Muscle layer of duodenum (tissue), 2 donors: ENCODE data around the gene TSPAN12.
A peak's percentile ranks its signal among the peaks of the same experiment; 100 is the strongest.

Experiments
- H3K27ac ChIP-seq: one replicate; pipeline ENCODE4 v1.7.0; 2013; ENCODE audit warnings: mild to moderate bottlenecking, low read length
- H3K27me3 ChIP-seq: one replicate; pipeline ENCODE4 v1.7.0; 2013; ENCODE audit warnings: low read depth, mild to moderate bottlenecking, control low read depth, low read length
- H3K36me3 ChIP-seq, 2 donors: one replicate each; pipeline ENCODE4 v1.7.0; 2013; ENCODE audit warnings: low read length in 2 of 2, control low read depth in 1 of 2, mild to moderate bottlenecking in 1 of 2; ENCODE audit not compliant: insufficient read depth in 2 of 2, control insufficient read depth in 1 of 2
- H3K4me1 ChIP-seq, 2 donors: one replicate each; pipeline ENCODE4 v1.7.0; 2013; ENCODE audit warnings: low read length in 2 of 2, mild to moderate bottlenecking in 2 of 2, control low read depth in 1 of 2, moderate library complexity in 1 of 2; ENCODE audit not compliant: insufficient read depth in 2 of 2, control insufficient read depth in 1 of 2
- H3K4me3 ChIP-seq, 2 donors: one replicate each; pipeline ENCODE4 v1.7.0; 2013; ENCODE audit warnings: low read length in 2 of 2, low read depth in 1 of 2, mild to moderate bottlenecking in 1 of 2
- H3K9me3 ChIP-seq, 2 donors: one replicate each; pipeline ENCODE4 v1.7.0; 2013; ENCODE audit warnings: low read length in 2 of 2, control low read depth in 1 of 2, mild to moderate bottlenecking in 1 of 2; ENCODE audit not compliant: control insufficient read depth in 1 of 2
- donor health status: healthy.

Gene TSPAN12

DNA sequence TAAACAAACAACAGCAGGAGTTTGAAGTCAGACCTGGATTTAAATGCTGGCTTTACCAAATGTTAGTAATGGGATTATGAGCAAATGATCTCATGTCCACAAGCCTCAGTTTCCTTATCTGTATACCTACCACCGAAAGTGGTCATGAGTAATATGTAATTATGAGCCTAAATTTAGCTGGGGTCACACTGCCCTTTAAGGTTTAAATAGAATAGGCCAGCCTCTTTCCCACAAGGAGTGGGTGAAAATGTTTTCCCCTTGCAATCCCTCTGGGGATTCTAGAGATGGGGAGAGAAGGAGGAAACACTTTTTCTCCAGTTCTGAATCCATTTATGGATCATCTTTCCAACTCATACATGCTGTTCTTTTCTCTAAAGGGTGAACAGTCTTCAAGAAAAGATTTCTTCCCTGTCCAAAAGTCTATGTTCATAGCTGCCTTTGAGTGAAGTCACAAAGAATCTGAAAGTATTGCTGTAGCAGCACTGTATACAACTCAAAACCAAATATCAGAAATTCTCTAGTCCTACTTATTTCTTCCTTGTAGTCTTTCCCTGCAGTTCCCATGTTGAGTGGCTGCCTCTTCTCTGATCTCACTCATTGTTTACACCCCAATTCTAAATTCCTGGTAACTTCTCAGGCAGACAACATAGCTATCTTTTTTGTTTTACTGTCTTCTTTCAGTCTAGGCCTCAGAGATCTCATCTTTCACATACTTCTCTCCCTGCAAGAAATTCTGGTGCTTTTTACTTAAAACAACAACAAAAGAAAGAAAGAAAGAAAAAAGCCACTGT lies 7.4 kb upstream of the TSPAN12 start:
- Histone ChIP-seq H3K27ac (no peak overlapping the region), H3K27me3 (no peaks in the 10 kb centered on the region), H3K4me3 (no peak overlapping the region), H3K9me3 (no peaks in the 10 kb centered on the region), H3K36me3 (no peaks in the 10 kb centered on the region), H3K4me1 (peaks cover 0 to 7% of the 10 kb centered on the region in 2 donors)

DNA sequence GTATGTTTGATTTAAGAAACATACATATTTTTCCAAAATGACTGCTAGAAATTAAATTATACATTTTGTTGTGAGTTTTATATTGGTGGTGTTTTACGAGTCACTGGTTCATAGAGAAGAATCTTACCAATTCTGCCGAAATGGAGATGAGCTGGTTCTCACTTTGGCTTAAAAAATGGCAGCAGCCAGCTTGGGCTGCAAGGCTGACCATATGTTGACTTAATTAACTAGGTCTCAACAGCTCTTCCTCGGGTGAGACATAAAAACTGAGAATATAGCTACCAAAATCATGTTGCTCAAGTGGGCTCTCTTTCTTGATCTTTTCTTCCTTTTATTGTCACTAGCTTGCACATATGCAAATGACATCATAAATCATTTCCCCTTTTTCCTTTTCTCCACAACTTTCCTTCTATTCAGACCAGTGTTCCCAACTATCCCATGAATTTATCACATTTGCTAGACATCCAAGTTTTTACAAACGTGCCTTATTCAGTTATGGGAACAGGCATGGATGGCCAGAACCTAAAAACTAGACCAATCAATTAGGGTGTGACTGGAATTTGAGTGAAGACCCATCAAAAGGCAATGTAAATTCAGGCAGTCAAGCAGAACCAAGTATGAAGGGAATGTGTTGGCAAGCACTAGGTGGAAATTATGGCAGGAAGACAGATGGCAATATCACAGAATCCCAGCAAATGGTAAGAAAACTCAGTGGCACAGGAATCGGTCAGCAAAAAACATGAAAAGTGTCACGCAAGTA lies 6.4 kb upstream of the TSPAN12 start:
- peaks cover 0 to 7% of the 10 kb centered on the region in 2 donors for H3K4me1 ChIP-seq
- H3K27ac ChIP-seq: no peak overlapping the region
- H3K4me3 ChIP-seq: no peak overlapping the region
- no peaks in the 10 kb centered on the region for H3K27me3 ChIP-seq
- no peaks in the 10 kb centered on the region for H3K36me3 ChIP-seq
- no peaks in the 10 kb centered on the region for H3K9me3 ChIP-seq

DNA sequence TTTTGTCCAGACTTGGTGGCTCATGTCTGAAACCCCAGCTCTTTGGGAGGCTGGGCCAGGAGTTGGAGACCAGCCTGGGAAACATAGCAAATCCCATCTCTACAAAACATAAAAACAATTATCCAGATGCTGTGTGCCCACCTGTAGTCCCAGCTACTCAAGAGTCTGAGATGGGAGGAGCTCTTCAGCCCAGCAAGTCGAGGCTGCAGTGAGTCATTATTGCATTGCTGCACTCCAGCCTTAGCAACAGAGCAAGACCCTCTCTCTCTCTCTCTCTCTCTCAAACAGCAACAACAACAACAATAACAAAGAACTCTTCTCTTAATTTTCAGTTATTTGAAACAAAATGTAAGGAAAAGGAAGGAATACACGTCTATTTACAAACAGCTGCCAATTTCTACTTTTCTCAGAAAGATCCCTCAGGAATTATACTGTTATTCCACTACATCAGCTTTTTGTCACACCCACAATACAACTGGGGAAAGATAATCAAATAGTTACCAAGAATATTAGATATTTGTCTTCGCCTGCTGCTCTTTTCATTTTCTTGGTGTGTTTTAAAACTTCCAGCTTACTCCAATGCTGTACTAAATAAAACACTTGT lies 5.1 kb upstream of the TSPAN12 start:
- Histone ChIP-seq H3K4me1 (peaks cover 4 to 7% of the 10 kb centered on the region in 2 donors), H3K27me3 (no peaks in the 10 kb centered on the region), H3K27ac (no peak overlapping the region), H3K9me3 (no peaks in the 10 kb centered on the region), H3K4me3 (no peak overlapping the region), H3K36me3 (no peaks in the 10 kb centered on the region)

DNA sequence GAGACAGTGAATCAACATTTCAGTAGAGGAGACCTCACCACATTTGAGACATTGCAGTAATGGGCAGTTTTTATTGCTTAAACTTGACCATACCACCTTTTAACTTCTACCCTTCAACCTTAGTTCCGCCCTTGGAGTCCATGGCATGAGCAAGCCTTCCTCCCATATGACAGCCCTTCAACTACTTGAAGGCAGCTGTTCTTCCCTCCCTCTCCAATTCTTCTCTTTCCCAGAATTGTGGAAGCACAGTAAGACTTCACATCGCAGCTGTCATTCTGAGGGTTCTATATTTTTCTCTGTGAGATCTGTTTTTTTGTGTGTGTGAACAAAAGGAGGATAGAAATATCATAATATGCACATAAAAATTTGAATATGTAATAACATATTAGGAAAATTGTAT lies 2.2 kb upstream of the TSPAN12 start:
- no peaks in the 10 kb centered on the region for H3K9me3 ChIP-seq
- no peaks in the 10 kb centered on the region for H3K27me3 ChIP-seq
- peaks cover 4 to 13% of the 10 kb centered on the region in 2 donors for H3K4me1 ChIP-seq
- H3K4me3 ChIP-seq: no peak overlapping the region
- no peak overlapping the region for H3K27ac ChIP-seq
- no peaks in the 10 kb centered on the region for H3K36me3 ChIP-seq

DNA sequence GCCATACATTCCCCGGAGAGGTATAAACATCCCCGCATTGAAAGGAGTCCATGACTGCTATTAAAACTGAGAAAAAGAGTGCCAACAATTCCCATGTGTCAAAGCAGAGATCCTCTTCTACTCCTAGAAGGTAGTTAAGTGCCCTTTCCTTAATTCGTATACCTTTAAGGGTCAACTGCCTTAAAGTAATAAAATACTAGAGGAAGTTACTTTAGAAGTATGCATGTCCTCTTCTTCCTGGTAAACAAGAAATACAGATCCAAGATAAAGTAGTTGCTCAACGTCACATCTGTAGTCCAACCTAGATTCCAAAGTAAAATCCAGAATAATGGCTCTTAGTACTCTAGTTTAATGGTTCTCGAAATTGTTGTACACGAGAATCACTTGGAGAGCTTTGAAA lies 1.5 kb upstream of the TSPAN12 start:
- H3K27ac ChIP-seq: no peak overlapping the region
- no peak overlapping the region for H3K4me3 ChIP-seq
- peaks cover 4 to 10% of the 10 kb centered on the region in 2 donors for H3K4me1 ChIP-seq
- H3K27me3 ChIP-seq: no peaks in the 10 kb centered on the region
- no peaks in the 10 kb centered on the region for H3K36me3 ChIP-seq
- H3K9me3 ChIP-seq: no peaks in the 10 kb centered on the region

DNA sequence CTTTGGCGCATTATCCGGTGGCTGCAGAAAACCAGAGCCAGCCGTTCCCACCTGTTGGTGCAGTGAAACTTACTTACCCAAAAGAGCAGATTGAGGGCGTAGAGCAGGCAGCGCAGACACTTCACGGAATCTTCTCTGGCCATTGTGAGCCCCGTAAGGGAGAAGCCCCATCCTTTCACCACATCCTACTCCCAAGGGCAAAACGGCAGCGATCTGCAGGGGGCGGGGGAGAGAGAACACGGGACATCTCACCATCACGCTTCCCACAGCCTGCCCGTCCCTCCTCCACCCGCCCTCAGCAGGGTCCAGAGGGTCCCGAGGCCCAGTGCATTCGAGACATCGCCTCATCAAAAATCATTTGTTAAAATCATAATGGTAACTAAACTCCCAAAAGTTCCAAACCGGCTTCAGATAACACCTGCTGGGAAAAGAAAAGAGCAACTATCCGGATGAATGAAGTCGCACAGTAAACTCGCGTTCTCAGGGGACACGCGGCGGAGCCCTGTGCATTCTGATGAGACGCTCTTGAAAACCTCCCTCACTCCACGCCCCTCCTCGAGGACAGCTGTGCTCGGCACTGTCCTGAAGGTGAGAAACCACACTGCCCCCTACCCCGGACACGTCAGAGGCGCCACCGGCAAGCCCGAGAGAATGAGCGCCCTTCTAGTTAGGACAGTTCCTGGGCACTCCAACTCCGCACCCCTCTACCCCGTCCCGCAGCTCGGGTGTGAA lies 1.2 kb downstream of the TSPAN12 start:
- Histone ChIP-seq H3K4me3 (peak overlapping the region; percentile 70 to 79), H3K4me1 (peaks cover 4 to 6% of the 10 kb centered on the region in 2 donors), H3K9me3 (no peaks in the 10 kb centered on the region), H3K27ac (peak overlapping the region; percentile 48), H3K36me3 (no peaks in the 10 kb centered on the region), H3K27me3 (no peaks in the 10 kb centered on the region)

DNA sequence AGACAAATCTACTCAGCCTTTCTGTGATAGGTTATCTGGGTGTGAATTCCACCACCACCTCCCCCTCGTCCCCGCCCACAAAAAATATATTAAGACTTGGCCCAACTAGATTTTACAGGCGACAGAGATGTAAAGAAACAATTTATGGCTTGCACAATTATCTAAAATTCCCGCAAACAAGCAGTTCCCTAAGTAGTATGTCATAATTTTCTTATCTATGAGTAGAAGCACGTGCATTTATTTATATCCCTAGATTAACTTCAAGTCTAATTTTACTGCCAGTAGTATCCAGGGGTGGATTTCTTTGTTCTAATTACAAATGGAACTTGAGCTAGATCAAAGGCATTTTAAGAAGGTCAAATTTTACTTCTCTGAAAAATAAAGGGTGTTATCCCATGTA lies 1.7 kb downstream of the TSPAN12 start:
- H3K36me3 ChIP-seq: no peaks in the 10 kb centered on the region
- H3K27ac ChIP-seq: peak overlapping the region; percentile 48
- peaks cover 4 to 6% of the 10 kb centered on the region in 2 donors for H3K4me1 ChIP-seq
- no peaks in the 10 kb centered on the region for H3K27me3 ChIP-seq
- peak overlapping the region; percentile 70 to 79 for H3K4me3 ChIP-seq
- H3K9me3 ChIP-seq: no peaks in the 10 kb centered on the region

DNA sequence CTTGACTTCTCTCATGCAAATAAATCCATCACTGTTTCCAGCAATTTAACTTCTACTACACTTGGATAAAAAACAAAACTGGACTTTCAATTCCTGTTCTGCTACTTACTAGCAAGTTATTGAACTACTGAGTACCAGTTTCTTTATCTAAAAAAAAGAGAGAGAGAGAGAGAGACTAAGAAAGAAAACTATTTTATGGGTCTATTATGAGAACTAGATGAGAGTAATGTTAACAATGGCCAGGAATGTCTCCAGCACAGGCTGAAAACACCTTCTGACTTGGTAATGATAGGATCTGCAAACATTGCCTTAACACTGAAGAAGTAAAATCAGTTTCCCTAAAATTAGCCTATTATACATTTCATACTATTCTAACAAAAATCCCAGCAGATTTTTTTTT lies 5.2 kb downstream of the TSPAN12 start:
- Histone ChIP-seq H3K27ac (no peak overlapping the region), H3K4me1 (peaks cover 4 to 14% of the 10 kb centered on the region in 2 donors), H3K36me3 (no peaks in the 10 kb centered on the region), H3K9me3 (no peaks in the 10 kb centered on the region), H3K27me3 (no peaks in the 10 kb centered on the region), H3K4me3 (no peak overlapping the region)

DNA sequence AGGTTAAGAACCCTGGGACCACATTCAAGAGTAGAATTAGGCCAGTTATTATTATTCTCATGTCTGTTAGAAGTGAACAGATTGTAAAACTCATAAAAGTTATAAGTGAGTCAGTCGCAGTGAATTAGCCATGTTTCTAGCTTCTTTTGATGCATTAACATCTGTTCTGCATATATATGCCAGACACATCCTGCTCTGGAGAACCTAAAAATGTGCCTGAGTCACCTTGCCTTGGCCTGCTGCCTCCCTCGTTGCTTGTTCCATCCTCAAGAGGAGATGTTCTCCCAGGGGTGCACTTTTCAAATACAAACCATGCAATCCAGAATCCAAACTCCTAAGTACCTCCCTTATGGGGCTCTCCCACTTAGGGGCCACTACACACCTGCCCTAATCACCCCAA lies 14.8 kb downstream of the TSPAN12 start:
- Histone ChIP-seq H3K27ac (no peak overlapping the region), H3K36me3 (no peaks in the 10 kb centered on the region), H3K9me3 (no peaks in the 10 kb centered on the region), H3K27me3 (no peaks in the 10 kb centered on the region), H3K4me3 (no peak overlapping the region), H3K4me1 (peaks cover 7 to 9% of the 10 kb centered on the region in 2 donors)

DNA sequence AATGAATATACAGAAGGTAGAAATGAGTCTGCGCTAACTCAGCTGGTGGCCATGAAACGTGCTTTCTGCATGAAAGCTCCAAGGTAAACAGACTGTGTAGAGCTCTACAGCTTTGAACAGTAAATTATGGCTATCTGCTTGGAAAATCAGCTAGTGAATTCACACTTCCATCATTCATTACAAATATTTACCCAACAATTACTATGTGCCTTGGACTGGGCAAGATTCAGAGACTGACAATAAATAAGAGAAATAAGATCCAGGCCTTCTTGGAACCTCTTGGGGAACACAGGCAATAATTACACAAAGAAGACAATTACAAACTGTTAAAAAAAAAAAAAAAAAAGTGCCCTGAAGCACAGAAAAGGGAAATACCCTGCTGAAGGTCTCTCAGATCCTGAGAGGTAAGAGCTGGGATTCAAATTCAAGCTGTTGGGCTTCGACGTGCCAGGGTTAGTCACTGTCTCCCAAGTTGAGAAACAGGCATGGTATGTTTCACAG lies 15.8 kb downstream of the TSPAN12 start:
- no peaks in the 10 kb centered on the region for H3K9me3 ChIP-seq
- H3K4me3 ChIP-seq: no peak overlapping the region
- H3K27ac ChIP-seq: no peak overlapping the region
- no peaks in the 10 kb centered on the region for H3K36me3 ChIP-seq
- peaks cover 0 to 4% of the 10 kb centered on the region in 2 donors for H3K4me1 ChIP-seq
- H3K27me3 ChIP-seq: no peaks in the 10 kb centered on the region

DNA sequence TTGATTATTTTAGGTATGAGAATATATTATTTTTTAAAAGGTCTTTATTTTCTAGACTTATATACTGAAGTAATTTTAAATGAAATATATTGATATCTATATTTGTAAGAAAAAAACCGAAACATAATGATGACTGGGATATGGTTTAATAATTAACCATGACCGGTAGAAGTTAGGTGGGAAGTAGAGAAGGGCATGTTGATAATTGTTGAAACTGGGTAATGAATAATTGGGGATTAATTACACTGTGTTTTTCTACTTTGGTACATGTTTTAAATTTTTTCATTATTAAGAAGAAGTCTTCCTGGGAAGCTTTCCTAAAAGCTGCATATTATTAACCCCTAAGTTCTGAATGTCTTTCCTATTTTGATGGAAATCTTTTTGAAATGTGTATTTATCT lies 16.3 kb downstream of the TSPAN12 start:
- Histone ChIP-seq H3K27ac (no peak overlapping the region), H3K4me3 (no peak overlapping the region), H3K9me3 (no peaks in the 10 kb centered on the region), H3K4me1 (peaks cover 0 to 4% of the 10 kb centered on the region in 2 donors), H3K27me3 (no peaks in the 10 kb centered on the region), H3K36me3 (no peaks in the 10 kb centered on the region)
